ENCODE measurements around the gene SPTBN5.

- TF ChIP-seq CTCF (IDR thresholded peaks at IDR 0.05 in 2 of 3, conservative IDR thresholded peaks at IDR 0.05 in 1 of 3; ENCODE audit: control insufficient read depth in 2 of 3, extremely low read depth in 1 of 3, insufficient read depth in 1 of 3, low read depth in 3 of 3, low read length in 3 of 3) (no peak), REST (IDR thresholded peaks at IDR 0.05; ENCODE audit: low read depth, low read length) (no peak), POLR2A (IDR thresholded peaks at IDR 0.05; ENCODE audit: low read depth, low read length) (no peak; the same call in 1 of the 2 replicates), RAD51 (IDR thresholded peaks at IDR 0.05) (no peak), JUND (IDR thresholded peaks at IDR 0.05; ENCODE audit: low read depth, low read length) (no peak), HDGF (IDR thresholded peaks at IDR 0.05) (no peak), ZNF592 (IDR thresholded peaks at IDR 0.05) (no peak), SP1 (IDR thresholded peaks at IDR 0.05; ENCODE audit: low read depth, low read length) (no peak), MTA2 (IDR thresholded peaks at IDR 0.05; ENCODE audit: low read depth) (no peak)
Observed at GRCh38 chr15:41839781-41840491, 53.9 kb downstream of the SPTBN5 start.

All from GM12878 (cell line).